Measurements from ENCODE around the gene CDPF1. TPM values are rescaled to one million over a fixed set of nuclear protein-coding genes. Genes with fewer than 3 reads are reported as not detected.

Gene CDPF1, protein sequence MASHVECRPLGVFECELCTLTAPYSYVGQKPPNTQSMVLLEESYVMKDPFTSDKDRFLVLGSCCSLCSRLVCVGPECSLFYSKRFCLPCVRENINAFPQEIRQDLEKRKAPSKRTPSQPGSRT
- polyA plus RNA-seq, result 13.2 TPM

DNA sequence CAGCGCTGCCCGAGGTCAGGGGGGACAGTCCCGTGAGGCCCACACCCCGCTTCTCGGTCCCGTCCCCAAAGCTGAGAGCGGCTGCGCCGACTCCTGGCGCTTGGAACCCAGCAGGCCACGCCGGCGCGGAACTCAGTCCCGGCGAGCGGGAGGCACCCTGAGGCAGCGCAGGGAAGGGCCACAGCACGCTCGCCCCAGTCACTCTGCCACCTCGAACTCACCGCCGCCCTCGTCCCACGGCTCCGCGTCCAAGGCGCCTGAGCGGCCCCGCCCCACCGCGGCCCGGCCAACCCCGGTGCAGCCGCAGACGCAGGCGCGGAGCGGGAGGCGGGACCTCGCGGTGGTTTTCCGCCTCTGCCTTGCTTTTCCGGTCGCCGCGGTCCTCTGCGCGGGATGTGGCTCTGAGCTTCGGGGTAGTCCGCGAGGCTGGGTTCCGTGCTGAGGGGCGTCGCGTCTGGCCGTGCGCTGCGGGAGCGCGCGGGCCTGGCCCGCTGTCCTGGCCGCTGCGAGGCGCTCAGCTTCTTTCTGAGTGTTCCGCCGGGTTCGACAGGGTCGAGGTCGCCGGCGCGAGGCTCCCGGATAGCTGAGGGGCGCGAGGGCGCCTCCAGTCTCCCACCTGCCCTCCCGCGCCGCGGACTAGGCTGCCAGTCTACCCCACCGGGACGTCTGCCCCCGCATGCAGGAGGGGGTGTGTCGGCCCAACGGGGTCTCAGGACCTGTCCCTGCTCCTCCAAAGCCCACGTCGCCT, at the start of gene CDPF1:
CDPF1 (minus strand) TSS at position 259 of the 748 bp plus-strand sequence. CDS start 2,009 bp downstream, outside the sequence.
- H3K27ac Mint-ChIP-seq, result peak within 1 kb of the TSS; percentile 6 to 78 (median 60)
- H3K9me3 Mint-ChIP-seq, result no peaks in the 10 kb centered on the region
- H3K4me1 Mint-ChIP-seq, result peaks cover 13 to 21% (median 17%) of the 10 kb centered on the region in 3 donors
- no peaks in the 10 kb centered on the region for H3K36me3 Mint-ChIP-seq
- H3K27me3 Mint-ChIP-seq, result no peaks in the 10 kb centered on the region
- H3K4me3 Mint-ChIP-seq, result peak within 1 kb of the TSS; percentile 85 to 93 (median 90)

DNA sequence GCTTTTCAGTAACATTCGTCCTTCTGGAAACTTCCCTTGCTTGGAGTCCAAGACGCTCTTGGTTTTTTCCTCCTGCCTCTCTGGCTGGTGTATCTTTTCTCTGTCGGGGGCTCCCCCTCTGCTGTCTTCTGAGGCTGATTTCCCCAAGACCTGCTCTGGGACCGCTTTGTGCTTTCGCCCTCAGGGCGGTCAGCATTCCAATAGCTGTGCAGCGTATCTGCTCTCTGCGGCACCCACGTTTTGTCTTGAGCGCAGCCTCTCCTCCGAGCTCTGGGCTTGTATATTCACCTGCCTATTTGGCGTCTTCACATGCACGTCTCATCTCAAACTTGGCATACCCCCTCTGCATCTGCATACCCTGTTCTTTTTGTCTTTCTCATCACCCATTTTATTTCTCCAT, 49.0 kb upstream of the CDPF1 start:
- H3K4me1 Mint-ChIP-seq, result peaks cover 11 to 23% (median 16%) of the 10 kb centered on the region in 3 donors
- H3K9me3 Mint-ChIP-seq, result no peaks in the 10 kb centered on the region
- H3K36me3 Mint-ChIP-seq, result peaks cover 5% of the 10 kb centered on the region
- H3K27ac Mint-ChIP-seq, result peak overlapping the region in 1 of 3 donors; percentile 71
- H3K27me3 Mint-ChIP-seq, result peaks cover 2% of the 10 kb centered on the region
- peak overlapping the region in 2 of 4 donors; percentile 6 to 91 for H3K4me3 Mint-ChIP-seq

DNA sequence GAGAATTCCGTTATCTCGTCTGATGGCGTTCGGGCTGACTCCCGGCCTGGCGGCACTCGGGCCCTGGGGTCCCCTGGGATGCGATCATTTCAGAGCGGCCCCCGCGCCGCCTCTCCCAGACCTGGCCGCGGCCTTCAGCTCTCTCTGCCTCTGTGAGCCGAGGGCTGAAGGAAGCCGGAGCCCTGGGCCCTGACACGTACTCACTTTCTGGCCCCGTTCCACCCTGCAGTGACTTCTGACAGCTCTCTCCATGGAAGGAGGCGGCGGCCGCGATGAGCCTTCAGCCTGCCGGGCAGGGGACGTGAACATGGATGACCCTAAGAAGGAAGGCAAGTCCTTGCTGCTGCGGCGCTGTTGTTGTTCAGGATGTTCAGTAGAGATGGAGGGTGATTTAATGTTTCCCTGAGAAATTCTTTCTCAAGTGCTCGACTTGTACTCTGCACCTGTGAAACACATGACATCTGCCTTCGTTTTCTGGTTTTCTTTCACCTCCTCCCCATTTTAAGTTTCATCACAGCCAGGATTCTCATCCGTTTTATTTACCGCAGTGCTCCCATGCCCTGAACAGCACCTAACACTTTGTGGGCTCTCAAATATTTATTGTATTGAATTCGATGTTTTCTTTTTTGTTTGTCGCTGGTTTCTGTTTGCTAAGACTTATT, 47.2 kb upstream of the CDPF1 start:
- Mint-ChIP-seq H3K4me3 (peak overlapping the region; percentile 81 to 91 (median 83)), H3K36me3 (peaks cover 7% of the 10 kb centered on the region), H3K27ac (peak overlapping the region; percentile 79 to 88 (median 83)), H3K9me3 (no peaks in the 10 kb centered on the region), H3K4me1 (peaks cover 11 to 37% (median 28%) of the 10 kb centered on the region in 3 donors), H3K27me3 (peaks cover 2% of the 10 kb centered on the region)

DNA sequence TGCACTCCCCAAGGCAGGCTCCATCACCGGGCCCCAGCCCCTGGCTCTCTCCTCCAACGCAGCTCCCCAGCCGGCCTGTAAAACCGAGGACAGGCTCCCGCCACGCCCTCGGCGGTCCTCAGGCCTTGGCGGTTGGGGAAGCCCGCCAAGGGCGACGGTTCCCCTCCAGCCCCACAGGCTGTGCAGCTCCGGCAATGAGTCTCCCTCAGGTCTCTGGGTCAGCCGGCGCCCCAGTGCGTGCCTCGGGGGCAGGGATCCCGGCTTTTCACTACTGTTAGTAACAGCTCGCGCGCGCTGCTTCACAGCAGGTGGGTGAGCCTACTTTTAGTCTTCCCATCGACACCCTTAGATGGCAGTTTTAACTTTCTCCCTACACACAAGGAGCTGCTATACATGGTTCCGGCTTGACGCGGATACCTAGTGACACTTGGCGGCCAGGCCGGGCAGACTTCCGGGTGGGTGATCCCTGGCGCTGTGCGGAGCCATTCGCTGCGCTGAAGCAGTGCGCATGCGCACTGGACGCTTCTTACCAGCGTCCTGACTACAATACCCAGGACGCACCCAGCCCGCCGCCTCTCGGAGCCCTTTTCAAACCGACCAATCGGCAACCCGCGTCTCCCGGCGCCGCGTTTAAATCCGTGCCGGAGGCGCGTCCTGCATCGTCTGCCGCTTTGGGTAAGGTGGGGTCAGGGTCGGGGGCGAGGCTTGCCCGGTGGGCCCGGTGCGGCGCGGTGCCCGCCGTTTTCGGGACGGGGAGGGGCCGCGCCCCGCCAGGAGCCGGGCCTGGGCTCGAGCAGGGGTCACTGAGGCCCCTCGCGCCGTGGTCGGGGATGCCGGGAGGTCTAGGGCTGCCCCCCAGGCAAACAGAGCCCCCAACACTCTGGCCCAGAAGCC, 46.4 kb upstream of the CDPF1 start, which contains the start of gene GTSE1:
GTSE1 (plus strand) TSS at position 614 of the 894 bp plus-strand sequence. CDS start 531 bp downstream, outside the sequence.
- H3K27me3 Mint-ChIP-seq, result peaks cover 2% of the 10 kb centered on the region
- H3K4me3 Mint-ChIP-seq, result peak within 1 kb of the TSS; percentile 82 to 99 (median 94)
- peaks cover 11 to 38% (median 29%) of the 10 kb centered on the region in 3 donors for H3K4me1 Mint-ChIP-seq
- H3K27ac Mint-ChIP-seq, result peak within 1 kb of the TSS; percentile 88 to 99 (median 98)
- no peaks in the 10 kb centered on the region for H3K9me3 Mint-ChIP-seq
- peaks cover 9% of the 10 kb centered on the region for H3K36me3 Mint-ChIP-seq

DNA sequence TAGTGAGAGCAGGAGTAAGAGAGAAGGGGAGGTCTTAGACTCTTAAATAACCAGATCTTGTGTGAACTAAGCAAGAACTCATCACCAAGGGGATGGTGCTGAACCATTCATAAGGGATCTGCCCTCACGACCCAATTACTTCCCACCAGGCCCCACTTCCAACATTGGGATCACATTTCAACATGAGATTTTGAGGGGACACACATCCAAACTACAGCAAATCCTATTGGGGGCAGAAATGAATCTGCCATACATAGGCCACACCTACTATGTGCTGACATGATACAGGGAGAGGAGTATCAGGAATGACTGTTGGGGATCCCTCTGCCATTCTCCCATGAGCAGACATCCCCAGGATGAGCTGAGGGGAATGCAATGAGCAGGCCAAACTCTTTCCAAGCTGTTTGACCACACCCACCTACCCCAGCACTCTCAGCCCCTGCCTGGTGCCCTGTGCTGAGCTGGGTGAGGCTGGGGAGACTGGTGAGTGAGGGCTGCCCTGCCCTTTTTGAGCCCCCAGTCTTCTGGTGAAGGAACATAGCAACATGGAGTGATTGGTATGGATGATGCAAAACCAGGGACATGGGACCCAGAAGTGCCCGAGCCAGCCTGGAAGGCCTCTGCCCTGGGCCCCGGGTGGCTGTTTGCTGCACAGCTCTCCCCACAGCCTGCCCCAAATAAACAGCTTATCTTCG, 45.3 kb upstream of the CDPF1 start:
- no peaks in the 10 kb centered on the region for H3K9me3 Mint-ChIP-seq
- peaks cover 9% of the 10 kb centered on the region for H3K36me3 Mint-ChIP-seq
- peak overlapping the region; percentile 88 to 99 (median 98) for H3K27ac Mint-ChIP-seq
- H3K4me1 Mint-ChIP-seq, result peaks cover 11 to 40% (median 32%) of the 10 kb centered on the region in 3 donors
- peaks cover 2% of the 10 kb centered on the region for H3K27me3 Mint-ChIP-seq
- peak overlapping the region; percentile 50 to 96 (median 84) for H3K4me3 Mint-ChIP-seq

DNA sequence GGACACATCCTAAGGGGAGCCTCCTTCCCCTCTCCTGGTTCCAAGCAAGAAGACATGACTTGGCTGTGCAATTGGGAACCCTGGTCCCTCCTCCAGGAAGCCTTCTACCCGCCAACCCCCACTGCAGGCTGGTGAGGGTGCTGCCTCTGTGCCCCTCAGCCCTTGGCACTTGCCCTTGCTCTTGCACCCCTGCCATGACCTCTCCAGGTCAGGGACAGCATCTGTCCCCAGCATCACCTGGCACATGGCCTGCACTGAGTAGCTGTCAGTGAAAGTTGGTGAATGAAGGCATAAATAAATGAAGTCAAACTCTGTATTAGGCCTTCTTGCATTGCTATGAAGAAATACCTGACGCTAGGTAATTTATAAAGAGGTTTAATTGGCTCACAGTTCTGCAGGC, 44.7 kb upstream of the CDPF1 start:
- Mint-ChIP-seq H3K36me3 (peaks cover 9% of the 10 kb centered on the region), H3K27ac (peak overlapping the region in 1 of 3 donors; percentile 88), H3K9me3 (no peaks in the 10 kb centered on the region), H3K4me1 (peaks cover 11 to 42% (median 32%) of the 10 kb centered on the region in 3 donors), H3K27me3 (peaks cover 2% of the 10 kb centered on the region), H3K4me3 (peak overlapping the region; percentile 36 to 82 (median 63))

DNA sequence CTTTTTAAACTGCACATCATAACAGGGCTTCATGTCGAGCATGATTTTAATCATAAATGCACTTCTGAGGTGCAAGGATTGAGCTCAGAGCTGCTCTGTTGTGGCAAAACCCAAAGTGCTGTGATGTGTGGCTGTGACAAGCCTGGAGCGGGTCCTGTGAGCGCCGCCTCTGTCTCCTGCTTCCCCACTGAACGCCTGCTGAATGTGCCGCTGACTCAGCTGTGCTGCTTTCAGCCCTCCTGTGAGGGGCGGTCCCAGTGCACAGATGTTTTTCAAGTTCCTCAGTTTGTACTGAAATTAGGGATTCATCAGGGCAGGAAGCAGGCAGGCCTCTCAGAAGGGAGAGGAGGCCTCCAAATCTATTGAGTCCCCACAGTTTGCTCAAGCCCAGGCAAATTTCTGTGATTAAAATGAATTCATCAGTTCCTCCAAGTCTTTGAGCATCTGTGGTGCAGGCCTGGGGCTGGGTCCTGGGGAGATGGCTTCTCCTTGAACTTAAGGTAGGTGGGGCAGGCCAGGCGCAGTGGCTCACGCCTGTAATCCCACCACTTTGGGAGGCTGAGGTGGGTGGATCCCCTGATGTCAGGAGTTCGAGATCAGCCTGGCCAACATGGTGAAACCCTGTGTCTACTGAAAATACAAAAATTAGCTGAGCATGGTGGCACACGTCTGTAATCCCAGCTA, 43.6 kb upstream of the CDPF1 start:
- H3K36me3 Mint-ChIP-seq, result peaks cover 9% of the 10 kb centered on the region
- peak overlapping the region in 1 of 3 donors; percentile 63 for H3K27ac Mint-ChIP-seq
- H3K4me1 Mint-ChIP-seq, result peaks cover 11 to 44% (median 32%) of the 10 kb centered on the region in 3 donors
- H3K9me3 Mint-ChIP-seq, result no peaks in the 10 kb centered on the region
- H3K4me3 Mint-ChIP-seq, result peak overlapping the region in 2 of 4 donors; percentile 27 to 62
- peaks cover 2% of the 10 kb centered on the region for H3K27me3 Mint-ChIP-seq

DNA sequence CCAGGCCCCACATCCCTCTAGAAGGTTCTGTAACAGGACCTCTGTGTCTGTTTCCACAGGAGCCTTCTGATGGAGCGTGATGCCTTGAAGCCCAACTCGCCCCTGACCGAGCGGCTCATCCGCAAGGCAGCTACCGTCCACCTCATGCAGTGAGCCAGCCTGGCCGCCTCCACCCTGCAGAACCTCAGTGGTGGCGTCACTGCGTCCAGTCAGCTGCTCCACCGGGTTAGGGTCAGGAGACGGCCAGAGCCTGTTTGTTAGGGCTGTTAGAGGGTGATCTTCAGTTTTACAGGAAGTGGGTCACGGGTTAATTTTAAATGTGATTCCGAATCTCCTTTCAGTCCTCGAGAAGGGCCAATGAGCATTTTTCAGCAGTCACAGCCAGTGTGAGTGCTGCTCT, 42.6 kb upstream of the CDPF1 start:
- Mint-ChIP-seq H3K27ac (peak overlapping the region; percentile 53 to 86 (median 73)), H3K36me3 (peaks cover 9% of the 10 kb centered on the region), H3K27me3 (peaks cover 2% of the 10 kb centered on the region), H3K4me1 (peaks cover 19 to 52% (median 41%) of the 10 kb centered on the region in 3 donors), H3K9me3 (no peaks in the 10 kb centered on the region), H3K4me3 (peak overlapping the region in 1 of 4 donors; percentile 19)

DNA sequence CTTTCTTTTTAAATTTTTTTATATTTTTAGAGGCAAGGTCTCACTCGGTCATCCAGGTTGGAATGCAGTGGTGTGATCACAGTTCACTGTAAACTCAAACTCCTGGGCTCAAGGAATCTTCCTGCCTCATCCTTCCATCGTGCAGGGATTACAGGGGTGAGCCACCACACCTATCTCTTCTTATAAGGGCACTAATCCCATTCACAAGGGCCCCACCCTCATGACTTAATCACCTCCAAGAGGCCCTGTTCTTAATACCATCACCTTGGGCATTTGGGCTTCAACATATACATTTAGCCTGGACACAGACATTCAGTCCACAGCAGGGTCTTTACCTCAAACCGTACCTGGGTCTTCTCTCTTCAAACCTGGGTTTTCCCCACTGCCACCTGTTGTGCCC, 42.1 kb upstream of the CDPF1 start:
- no peak overlapping the region for H3K4me3 Mint-ChIP-seq
- H3K4me1 Mint-ChIP-seq, result peaks cover 25 to 54% (median 41%) of the 10 kb centered on the region in 3 donors
- H3K27ac Mint-ChIP-seq, result peak overlapping the region in 1 of 3 donors; percentile 73
- H3K27me3 Mint-ChIP-seq, result no peaks in the 10 kb centered on the region
- H3K36me3 Mint-ChIP-seq, result peaks cover 9% of the 10 kb centered on the region
- H3K9me3 Mint-ChIP-seq, result no peaks in the 10 kb centered on the region

DNA sequence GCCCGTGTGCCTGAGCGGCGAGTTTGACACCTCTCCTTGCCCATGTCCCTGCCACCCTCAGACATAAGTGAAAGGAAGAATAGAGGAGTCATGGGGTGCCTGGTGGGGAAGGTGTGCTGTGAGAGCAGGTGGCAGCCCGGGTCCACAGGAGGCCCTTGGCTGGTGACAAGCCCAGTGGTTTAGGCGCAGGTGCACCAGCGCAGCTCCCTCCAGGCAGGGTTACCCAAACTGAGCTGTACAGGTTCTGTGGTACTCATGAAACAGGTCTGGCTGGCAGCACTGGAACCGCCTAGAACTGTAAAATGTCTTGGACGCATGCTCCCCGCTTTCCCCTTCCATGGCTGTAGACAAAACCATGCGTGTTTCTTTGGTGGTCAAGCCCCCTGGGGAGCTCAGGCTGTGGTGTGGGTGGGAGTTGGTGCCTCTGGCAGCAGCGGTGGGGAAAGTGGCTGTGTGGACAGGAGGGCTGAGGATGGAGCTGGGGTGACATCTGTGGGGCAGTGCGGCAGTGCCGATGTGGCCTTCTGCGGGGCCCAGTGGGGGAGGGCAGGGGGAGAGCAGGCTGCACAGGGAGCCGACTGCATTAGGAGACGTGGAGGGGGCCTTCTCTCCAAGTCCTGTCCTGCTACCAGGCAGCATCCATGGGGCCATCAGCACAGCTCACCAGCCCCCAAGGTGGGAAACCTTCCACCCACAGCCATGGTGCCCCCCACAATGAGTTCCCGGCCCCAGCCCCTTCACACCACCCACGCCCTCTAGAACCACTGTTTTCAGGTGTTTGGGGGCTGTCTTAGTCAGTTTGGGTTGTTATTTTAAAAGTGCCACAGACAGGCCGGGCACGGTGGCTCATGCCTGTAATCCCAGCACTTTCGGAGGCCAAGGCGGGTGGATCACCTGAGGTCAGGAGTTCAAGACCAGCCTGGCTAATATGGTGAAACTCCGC, 41.0 kb upstream of the CDPF1 start:
- H3K4me3 Mint-ChIP-seq, result peak overlapping the region in 1 of 4 donors; percentile 45
- H3K4me1 Mint-ChIP-seq, result peaks cover 21 to 53% (median 42%) of the 10 kb centered on the region in 3 donors
- no peaks in the 10 kb centered on the region for H3K27me3 Mint-ChIP-seq
- H3K9me3 Mint-ChIP-seq, result no peaks in the 10 kb centered on the region
- H3K27ac Mint-ChIP-seq, result no peak overlapping the region
- peaks cover 5% of the 10 kb centered on the region for H3K36me3 Mint-ChIP-seq

DNA sequence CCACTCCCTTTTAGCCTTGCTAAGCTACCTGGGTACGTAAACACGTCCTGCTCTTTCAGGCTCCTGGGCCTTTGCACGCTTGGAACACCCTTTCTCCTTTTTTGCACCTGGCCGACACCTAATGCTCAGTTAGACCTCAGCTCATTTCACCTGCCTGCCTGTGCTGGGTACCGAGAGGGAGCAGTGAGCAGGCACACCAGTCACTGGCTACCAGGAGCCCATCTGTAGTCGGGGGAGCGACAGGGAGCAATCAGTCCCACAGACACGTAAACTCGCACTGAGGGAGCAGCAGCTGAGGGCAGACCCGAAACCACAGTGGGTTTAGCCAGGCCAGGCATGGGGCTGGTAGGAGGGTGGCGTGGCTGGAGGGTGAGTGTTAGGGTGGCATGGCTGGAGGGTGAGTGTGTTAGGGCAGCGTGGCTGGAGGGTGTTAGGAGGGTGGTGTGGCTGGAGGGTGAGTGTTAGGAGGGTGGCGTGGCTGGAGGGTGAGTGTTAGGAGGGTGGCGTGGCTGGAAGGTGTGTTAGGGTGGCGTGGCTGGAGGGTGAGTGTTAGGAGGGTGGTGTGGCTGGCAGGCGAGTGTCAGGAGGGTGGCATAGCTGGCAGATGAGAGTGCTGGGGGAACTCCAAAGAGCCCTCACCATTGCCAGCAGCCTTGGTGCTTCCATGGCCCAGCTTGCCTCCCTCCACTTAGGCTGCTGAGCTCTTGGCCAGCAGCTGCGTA, 40.2 kb upstream of the CDPF1 start:
- H3K4me3 Mint-ChIP-seq, result peak overlapping the region in 1 of 4 donors; percentile 45
- H3K27me3 Mint-ChIP-seq, result no peaks in the 10 kb centered on the region
- peaks cover 4% of the 10 kb centered on the region for H3K36me3 Mint-ChIP-seq
- peaks cover 20 to 47% (median 40%) of the 10 kb centered on the region in 3 donors for H3K4me1 Mint-ChIP-seq
- H3K9me3 Mint-ChIP-seq, result no peaks in the 10 kb centered on the region
- peak overlapping the region in 1 of 3 donors; percentile 59 for H3K27ac Mint-ChIP-seq

Data from IgD-negative memory B cell (primary cell).